ENCODE measurements around the gene CASS4. TPM values are rescaled to one million over a fixed set of nuclear protein-coding genes. Genes with fewer than 3 reads are reported as not detected.

CASS4 gene
- total RNA-seq, 1 donor from 2014 or later: not detected

DNA sequence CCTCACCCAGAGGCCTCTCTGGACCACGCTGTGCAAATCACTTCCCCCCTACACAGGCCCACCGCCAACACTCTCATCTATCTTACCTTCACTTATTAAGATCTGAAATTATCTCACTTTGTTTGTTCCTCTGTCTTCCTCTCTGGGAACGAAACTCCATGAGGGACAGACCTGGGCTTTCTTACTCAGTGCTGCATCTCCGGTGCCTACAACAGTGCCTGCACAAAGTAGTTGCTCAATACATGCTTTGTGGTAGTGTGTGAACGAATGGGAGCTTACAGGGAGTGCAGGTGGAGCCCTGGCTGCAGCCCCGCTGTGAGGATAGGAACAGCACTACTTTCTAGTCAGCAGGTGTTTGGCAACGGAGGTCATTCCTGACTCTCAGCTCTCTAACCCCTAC lies 5.3 kb downstream of the CASS4 start:
- TF ChIP-seq, protein P1, sequence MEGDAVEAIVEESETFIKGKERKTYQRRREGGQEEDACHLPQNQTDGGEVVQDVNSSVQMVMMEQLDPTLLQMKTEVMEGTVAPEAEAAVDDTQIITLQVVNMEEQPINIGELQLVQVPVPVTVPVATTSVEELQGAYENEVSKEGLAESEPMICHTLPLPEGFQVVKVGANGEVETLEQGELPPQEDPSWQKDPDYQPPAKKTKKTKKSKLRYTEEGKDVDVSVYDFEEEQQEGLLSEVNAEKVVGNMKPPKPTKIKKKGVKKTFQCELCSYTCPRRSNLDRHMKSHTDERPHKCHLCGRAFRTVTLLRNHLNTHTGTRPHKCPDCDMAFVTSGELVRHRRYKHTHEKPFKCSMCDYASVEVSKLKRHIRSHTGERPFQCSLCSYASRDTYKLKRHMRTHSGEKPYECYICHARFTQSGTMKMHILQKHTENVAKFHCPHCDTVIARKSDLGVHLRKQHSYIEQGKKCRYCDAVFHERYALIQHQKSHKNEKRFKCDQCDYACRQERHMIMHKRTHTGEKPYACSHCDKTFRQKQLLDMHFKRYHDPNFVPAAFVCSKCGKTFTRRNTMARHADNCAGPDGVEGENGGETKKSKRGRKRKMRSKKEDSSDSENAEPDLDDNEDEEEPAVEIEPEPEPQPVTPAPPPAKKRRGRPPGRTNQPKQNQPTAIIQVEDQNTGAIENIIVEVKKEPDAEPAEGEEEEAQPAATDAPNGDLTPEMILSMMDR (IDR thresholded peaks at IDR 0.05; ENCODE audit: partially characterized antibody, unreplicated experiment): no peak

DNA sequence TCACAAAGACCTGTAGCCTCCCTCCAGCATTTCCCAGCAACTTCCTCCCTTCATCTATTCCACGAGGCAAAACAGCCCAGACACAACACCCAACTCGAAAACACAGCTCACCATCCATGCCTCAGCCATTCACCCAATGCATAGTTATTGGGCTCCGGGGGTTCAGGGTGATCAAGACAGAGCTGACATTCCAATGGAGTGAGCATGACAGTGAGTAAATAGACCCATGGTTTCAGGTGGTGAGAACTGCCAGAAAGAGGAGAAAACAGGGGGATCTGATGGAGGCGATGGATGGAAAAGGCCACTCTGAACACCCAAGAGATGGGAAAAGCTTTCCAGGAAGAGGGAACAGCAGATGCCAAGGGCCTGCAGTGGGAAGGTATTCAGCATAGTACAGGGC lies 5.9 kb downstream of the CASS4 start:
- H3K4me3 Mint-ChIP-seq (ENCODE audit: unreplicated experiment): no peak overlapping the region
- DNase-seq: no peak
- H3K27me3 Mint-ChIP-seq (ENCODE audit: unreplicated experiment): peaks cover 8% of the 10 kb centered on the region
- TF ChIP-seq, protein P1 (IDR thresholded peaks at IDR 0.05; ENCODE audit: partially characterized antibody, unreplicated experiment): no peak
- H3K36me3 Mint-ChIP-seq (ENCODE audit: unreplicated experiment): no peaks in the 10 kb centered on the region
- peaks cover 2% of the 10 kb centered on the region for H3K9me3 Mint-ChIP-seq (ENCODE audit: unreplicated experiment)
- no peak overlapping the region for H3K27ac Mint-ChIP-seq (ENCODE audit: unreplicated experiment)
- H3K4me1 Mint-ChIP-seq (ENCODE audit: low read depth, unreplicated experiment): no peaks in the 10 kb centered on the region

More for the DNA sequence above, 5.3 kb downstream of the CASS4 start:
- Mint-ChIP-seq H3K9me3 (ENCODE audit: unreplicated experiment) (peaks cover 2% of the 10 kb centered on the region), H3K27ac (ENCODE audit: unreplicated experiment) (no peak overlapping the region), H3K36me3 (ENCODE audit: unreplicated experiment) (no peaks in the 10 kb centered on the region), H3K27me3 (ENCODE audit: unreplicated experiment) (peaks cover 7% of the 10 kb centered on the region), H3K4me1 (ENCODE audit: low read depth, unreplicated experiment) (no peaks in the 10 kb centered on the region), H3K4me3 (ENCODE audit: unreplicated experiment) (no peak overlapping the region)
- DNase-seq: no peak

DNA sequence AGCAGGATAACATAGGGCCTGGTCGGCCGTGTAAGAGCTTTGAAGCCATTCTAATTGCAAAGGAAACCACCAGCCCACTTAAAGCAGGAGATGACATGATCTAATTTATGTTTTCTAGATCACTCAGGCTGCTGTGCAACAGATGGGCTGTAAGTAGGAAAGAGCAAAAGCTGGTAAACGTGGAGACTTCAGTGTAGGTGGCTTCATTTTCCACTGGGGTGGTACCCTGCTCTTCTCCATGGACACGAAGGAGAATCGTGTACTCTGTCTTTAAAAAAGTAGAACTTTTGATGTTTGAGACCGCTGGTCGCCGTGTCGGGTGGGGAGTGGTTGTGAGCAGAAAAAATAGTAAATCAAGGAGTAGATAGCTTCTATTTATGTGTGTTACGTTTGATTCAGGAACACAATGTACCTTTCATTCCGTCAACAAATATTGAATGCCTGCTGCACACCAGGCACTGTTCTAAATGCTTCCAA lies 6.4 kb downstream of the CASS4 start:
- H3K27me3 Mint-ChIP-seq (ENCODE audit: unreplicated experiment): peaks cover 8% of the 10 kb centered on the region
- DNase-seq: no peak
- H3K4me1 Mint-ChIP-seq (ENCODE audit: low read depth, unreplicated experiment): no peaks in the 10 kb centered on the region
- H3K27ac Mint-ChIP-seq (ENCODE audit: unreplicated experiment): no peak overlapping the region
- TF ChIP-seq, protein P1 (IDR thresholded peaks at IDR 0.05; ENCODE audit: partially characterized antibody, unreplicated experiment): no peak
- no peaks in the 10 kb centered on the region for H3K36me3 Mint-ChIP-seq (ENCODE audit: unreplicated experiment)
- H3K9me3 Mint-ChIP-seq (ENCODE audit: unreplicated experiment): peaks cover 2% of the 10 kb centered on the region
- H3K4me3 Mint-ChIP-seq (ENCODE audit: unreplicated experiment): no peak overlapping the region

DNA sequence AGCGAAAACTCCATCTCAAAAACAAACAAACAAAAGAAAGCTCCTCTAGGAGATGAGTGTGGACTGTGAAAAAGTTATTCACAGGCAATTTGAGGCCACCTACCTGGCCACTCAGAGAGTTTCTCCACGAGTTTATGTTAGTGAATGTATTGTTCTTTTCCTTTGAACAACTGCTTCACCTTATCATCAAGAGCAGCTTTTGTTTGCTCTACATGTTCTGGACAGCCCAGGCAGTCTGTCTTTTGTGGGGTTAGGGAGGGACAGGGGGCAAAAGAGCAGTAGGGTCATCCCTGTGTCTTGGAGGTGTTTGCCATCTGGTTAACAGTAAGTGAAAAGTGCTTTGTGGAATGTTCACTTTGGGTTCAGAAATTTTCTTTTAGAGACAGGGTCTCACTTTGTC lies 8.0 kb downstream of the CASS4 start:
- no peaks in the 10 kb centered on the region for H3K4me1 Mint-ChIP-seq (ENCODE audit: low read depth, unreplicated experiment)
- H3K36me3 Mint-ChIP-seq (ENCODE audit: unreplicated experiment): no peaks in the 10 kb centered on the region
- TF ChIP-seq, protein P1 (IDR thresholded peaks at IDR 0.05; ENCODE audit: partially characterized antibody, unreplicated experiment): no peak
- H3K4me3 Mint-ChIP-seq (ENCODE audit: unreplicated experiment): no peak overlapping the region
- peaks cover 2% of the 10 kb centered on the region for H3K9me3 Mint-ChIP-seq (ENCODE audit: unreplicated experiment)
- DNase-seq: no peak
- no peak overlapping the region for H3K27ac Mint-ChIP-seq (ENCODE audit: unreplicated experiment)
- H3K27me3 Mint-ChIP-seq (ENCODE audit: unreplicated experiment): peaks cover 7% of the 10 kb centered on the region

DNA sequence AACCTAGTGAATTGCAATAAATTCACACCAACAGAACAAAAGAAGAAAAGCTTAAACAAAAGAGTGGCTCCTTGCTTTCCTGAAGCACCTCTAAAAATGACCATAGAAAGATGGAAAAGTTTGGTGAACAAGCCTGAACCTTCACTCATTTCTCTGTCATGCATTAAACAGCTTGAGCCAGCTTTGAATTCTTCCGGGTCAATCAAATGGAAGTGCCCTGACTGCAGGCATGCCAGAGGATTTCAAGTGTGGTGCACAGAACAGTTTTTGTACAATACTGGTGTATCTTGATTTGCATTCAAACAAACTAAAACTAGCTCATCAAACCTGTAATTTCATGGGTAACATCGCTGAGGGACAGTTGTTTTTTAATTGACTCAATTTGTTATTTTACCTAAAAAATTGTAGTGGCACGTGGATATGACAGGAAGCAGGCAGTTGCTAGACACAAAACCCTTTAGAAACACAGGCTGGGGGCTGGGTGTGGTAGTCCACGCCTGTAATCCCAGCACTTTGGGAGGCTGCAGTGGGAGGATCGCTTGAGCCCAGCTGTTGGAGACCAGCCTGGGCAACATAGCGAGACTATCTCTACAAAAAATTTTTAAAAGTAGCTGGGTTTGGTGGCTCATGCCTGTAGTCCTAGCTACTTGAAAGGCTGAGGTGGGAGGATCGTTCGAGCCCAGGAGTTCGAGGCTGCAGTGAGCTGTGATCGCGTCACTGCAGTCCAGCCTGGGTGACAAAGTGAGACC lies 9.1 kb downstream of the CASS4 start:
- no peak overlapping the region for H3K27ac Mint-ChIP-seq (ENCODE audit: unreplicated experiment)
- TF ChIP-seq, protein P1 (IDR thresholded peaks at IDR 0.05; ENCODE audit: partially characterized antibody, unreplicated experiment): no peak
- H3K4me1 Mint-ChIP-seq (ENCODE audit: low read depth, unreplicated experiment): no peaks in the 10 kb centered on the region

More for the DNA sequence above, 9.1 kb downstream of the CASS4 start:
- no peak overlapping the region for H3K4me3 Mint-ChIP-seq (ENCODE audit: unreplicated experiment)
- DNase-seq: no peak
- peaks cover 2% of the 10 kb centered on the region for H3K9me3 Mint-ChIP-seq (ENCODE audit: unreplicated experiment)
- no peaks in the 10 kb centered on the region for H3K36me3 Mint-ChIP-seq (ENCODE audit: unreplicated experiment)
- peaks cover 6% of the 10 kb centered on the region for H3K27me3 Mint-ChIP-seq (ENCODE audit: unreplicated experiment)

Measured in glutamatergic neuron (in vitro differentiated cells).